HepG2 (cell line): ENCODE results near the gene TMEM198. TPM values are rescaled to one million over a fixed set of nuclear protein-coding genes. Genes with fewer than 3 reads are reported as not detected.
A peak's percentile ranks its signal among the peaks of the same experiment; 100 is the strongest.

ENCODE experiments used
- CEBPB ChIP-seq: IDR thresholded peaks from 2 replicates; pipeline ENCODE4 v1.6.1; 2011; ENCODE audit warnings: low read depth, low read length, improper control_type of control experiment, borderline replicate concordance
- FOXA3 ChIP-seq: IDR thresholded peaks from 2 replicates; pipeline ENCODE4 v1.6.1; 2016; ENCODE audit warnings: missing genetic modification reagents, missing compliant biosample characterization
- IKZF1 ChIP-seq: fragments of 450-650 bp; IDR thresholded peaks from 2 replicates; pipeline ENCODE4 v1.7.1; 2016
- JARID2 ChIP-seq: sonication (generic); formaldehyde crosslinking; IDR thresholded peaks from 2 replicates; pipeline ENCODE4 v1.8.1; 2023; ENCODE audit warnings: missing genetic modification reagents, inconsistent platforms; ENCODE audit not compliant: insufficient replicate concordance
- MXD4 ChIP-seq: IDR thresholded peaks from 2 replicates; pipeline ENCODE4 v1.6.1; 2016; ENCODE audit warnings: mild to moderate bottlenecking, missing biosample characterization, missing genetic modification reagents
- NFIC ChIP-seq: IDR thresholded peaks from 2 replicates; pipeline ENCODE4 v1.6.1; 2012; ENCODE audit warnings: mild to moderate bottlenecking, low read length, inconsistent platforms
- PHF20 ChIP-seq: sonication (generic); formaldehyde crosslinking; IDR thresholded peaks from 2 replicates; pipeline ENCODE4 v1.5.0; 2020; ENCODE audit warnings: mild to moderate bottlenecking, missing genetic modification reagents
- RBFOX2 ChIP-seq: fragments of 200-400 bp; formaldehyde crosslinking; IDR thresholded peaks from 2 replicates; pipeline ENCODE4 v1.6.1; 2017; ENCODE audit warnings: low read depth, mild to moderate bottlenecking, low read length
- SMYD3 ChIP-seq: sonication (generic); formaldehyde crosslinking; IDR thresholded peaks from 2 replicates; pipeline ENCODE4 v1.8.1; 2023; ENCODE audit warnings: mild to moderate bottlenecking, missing genetic modification reagents
- ZBTB7B ChIP-seq: sonication (generic); formaldehyde crosslinking; IDR thresholded peaks from 2 replicates; pipeline ENCODE4 v1.4.0; 2020; ENCODE audit warnings: missing genetic modification reagents
- ZNF260 ChIP-seq: sonication (generic); formaldehyde crosslinking; IDR thresholded peaks from 2 replicates; pipeline ENCODE4 v1.4.0; 2020; ENCODE audit warnings: missing genetic modification reagents, low read depth, mild to moderate bottlenecking, borderline replicate concordance
- ZNF546 ChIP-seq: sonication (generic); formaldehyde crosslinking; conservative IDR thresholded peaks from 2 replicates; pipeline ENCODE4 v1.8.1; 2023; ENCODE audit warnings: mild to moderate bottlenecking, missing genetic modification reagents
- ZNF850 ChIP-seq: sonication (generic); formaldehyde crosslinking; conservative IDR thresholded peaks from 2 replicates; pipeline ENCODE4 v1.9.0; 2021; ENCODE audit warnings: mild to moderate bottlenecking, missing genetic modification reagents
- polyA plus RNA-seq, 8 experiments: library from polyadenylated mRNA; depleted of rRNA in 3 of 8; stranded (reverse) in 7 of 8; unstranded in 1 of 8; fragments of >200 nt; fragmentation: Illumina TruSeq in 4 of 8; extraction: Trizol in 4 of 8; gene quantifications; 2 replicates each; pipeline versions ENCODE4 v1.2.1 to v1.2.3, GENCODE V29; 2011 to 2016; ENCODE audit warnings: low read depth in 4 of 8, missing spikeins in 1 of 8, mixed read lengths in 1 of 8; ENCODE audit not compliant: insufficient read depth in 1 of 8
- total RNA-seq, 5 experiments: library from RNA; depleted of rRNA; stranded (reverse); fragments of >200 nt; fragmentation: Illumina TruSeq; extraction: Trizol; gene quantifications; 2 replicates each; pipeline ENCODE4 v1.2.3, GENCODE V29; 2016; ENCODE audit warnings: low read depth in 1 of 5
- TF ChIP-seq, protein P1 (sequence below): fragments of 450-650 bp; IDR thresholded peaks from 2 replicates; pipeline ENCODE4 v1.6.1; 2017
- TF ChIP-seq, protein P2 (sequence below): sonication (generic); formaldehyde crosslinking; conservative IDR thresholded peaks from 2 replicates; pipeline ENCODE4 v1.4.0; 2020; ENCODE audit warnings: missing genetic modification reagents
- TF ChIP-seq, protein P3 (sequence below): sonication (generic); formaldehyde crosslinking; IDR thresholded peaks from 2 replicates; pipeline ENCODE4 v1.5.1; 2020; ENCODE audit warnings: mild to moderate bottlenecking, missing genetic modification reagents, borderline replicate concordance

The TMEM198 gene
- total and polyA plus RNA-seq, 2 of the 13 experiments (the other 11 are each of a cell fraction or from before 2014, with no cell fraction given) = 17.3 to 23.5 TPM

DNA sequence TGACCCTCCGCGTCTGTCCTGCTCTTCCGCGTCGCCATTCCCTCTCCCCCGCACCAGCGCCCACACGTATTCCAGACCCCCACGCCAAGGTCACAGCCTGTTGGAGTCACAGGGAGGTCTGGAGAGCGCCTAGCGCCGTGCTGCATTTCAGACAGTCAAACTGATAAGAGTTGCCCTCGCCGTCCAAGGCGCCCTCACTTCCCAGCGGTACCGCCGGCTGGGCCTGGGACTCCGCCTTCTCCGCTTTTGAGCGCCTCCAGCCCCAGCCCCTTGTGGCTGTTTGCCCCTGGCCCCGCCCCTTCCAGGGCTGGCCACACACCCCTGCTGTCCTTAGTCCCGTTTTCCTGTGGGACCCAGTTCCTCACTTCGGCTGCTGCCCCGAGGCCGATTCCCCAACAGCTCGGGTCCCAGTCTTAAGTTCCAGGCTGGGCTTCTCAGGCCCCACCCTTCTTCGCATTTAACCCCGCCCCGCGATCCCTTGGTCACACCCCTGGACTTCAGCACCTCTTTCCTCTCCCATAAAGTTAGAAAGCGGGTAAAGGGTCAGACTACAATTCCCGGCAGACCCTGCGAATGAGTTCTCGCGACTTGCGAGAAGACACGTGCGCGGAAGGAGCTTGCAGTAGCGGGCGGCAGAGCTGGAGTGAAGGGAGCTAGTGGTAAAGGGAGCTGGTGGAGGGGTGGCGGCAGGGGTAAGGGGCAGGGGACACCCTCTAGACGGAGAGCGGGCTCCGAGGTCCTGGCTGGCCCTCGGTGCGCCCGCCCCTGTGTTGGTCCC is 45.4 kb upstream of the TMEM198 start, which contains the start of gene GMPPA (continued):
- TF ChIP-seq, protein P1, sequence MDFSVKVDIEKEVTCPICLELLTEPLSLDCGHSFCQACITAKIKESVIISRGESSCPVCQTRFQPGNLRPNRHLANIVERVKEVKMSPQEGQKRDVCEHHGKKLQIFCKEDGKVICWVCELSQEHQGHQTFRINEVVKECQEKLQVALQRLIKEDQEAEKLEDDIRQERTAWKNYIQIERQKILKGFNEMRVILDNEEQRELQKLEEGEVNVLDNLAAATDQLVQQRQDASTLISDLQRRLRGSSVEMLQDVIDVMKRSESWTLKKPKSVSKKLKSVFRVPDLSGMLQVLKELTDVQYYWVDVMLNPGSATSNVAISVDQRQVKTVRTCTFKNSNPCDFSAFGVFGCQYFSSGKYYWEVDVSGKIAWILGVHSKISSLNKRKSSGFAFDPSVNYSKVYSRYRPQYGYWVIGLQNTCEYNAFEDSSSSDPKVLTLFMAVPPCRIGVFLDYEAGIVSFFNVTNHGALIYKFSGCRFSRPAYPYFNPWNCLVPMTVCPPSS = no peak
- TF ChIP-seq ZBTB7B (CRISPR knock-in tag) = no peak; the same call in 1 of the 2 replicates
- TF ChIP-seq JARID2 (CRISPR knock-in tag) = no peak
- TF ChIP-seq MXD4 (CRISPR knock-in tag) = no peak
- TF ChIP-seq ZNF850 (CRISPR knock-in tag) = no peak
- TF ChIP-seq ZNF546 (CRISPR knock-in tag) = peak; percentile 96
- no peak for TF ChIP-seq SMYD3 (CRISPR knock-in tag)
- TF ChIP-seq NFIC = no peak
- TF ChIP-seq FOXA3 (CRISPR knock-in tag) = no peak; the same call in 1 of the 2 replicates
- no peak for TF ChIP-seq ZNF260
- no peak for TF ChIP-seq IKZF1
- TF ChIP-seq PHF20 (CRISPR knock-in tag) = peak; percentile 80
- peak; percentile 76 for TF ChIP-seq RBFOX2
- TF ChIP-seq CEBPB = no peak
- TF ChIP-seq, protein P2, sequence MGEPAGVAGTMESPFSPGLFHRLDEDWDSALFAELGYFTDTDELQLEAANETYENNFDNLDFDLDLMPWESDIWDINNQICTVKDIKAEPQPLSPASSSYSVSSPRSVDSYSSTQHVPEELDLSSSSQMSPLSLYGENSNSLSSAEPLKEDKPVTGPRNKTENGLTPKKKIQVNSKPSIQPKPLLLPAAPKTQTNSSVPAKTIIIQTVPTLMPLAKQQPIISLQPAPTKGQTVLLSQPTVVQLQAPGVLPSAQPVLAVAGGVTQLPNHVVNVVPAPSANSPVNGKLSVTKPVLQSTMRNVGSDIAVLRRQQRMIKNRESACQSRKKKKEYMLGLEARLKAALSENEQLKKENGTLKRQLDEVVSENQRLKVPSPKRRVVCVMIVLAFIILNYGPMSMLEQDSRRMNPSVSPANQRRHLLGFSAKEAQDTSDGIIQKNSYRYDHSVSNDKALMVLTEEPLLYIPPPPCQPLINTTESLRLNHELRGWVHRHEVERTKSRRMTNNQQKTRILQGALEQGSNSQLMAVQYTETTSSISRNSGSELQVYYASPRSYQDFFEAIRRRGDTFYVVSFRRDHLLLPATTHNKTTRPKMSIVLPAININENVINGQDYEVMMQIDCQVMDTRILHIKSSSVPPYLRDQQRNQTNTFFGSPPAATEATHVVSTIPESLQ (CRISPR knock-in tag) = no peak
- TF ChIP-seq, protein P3, sequence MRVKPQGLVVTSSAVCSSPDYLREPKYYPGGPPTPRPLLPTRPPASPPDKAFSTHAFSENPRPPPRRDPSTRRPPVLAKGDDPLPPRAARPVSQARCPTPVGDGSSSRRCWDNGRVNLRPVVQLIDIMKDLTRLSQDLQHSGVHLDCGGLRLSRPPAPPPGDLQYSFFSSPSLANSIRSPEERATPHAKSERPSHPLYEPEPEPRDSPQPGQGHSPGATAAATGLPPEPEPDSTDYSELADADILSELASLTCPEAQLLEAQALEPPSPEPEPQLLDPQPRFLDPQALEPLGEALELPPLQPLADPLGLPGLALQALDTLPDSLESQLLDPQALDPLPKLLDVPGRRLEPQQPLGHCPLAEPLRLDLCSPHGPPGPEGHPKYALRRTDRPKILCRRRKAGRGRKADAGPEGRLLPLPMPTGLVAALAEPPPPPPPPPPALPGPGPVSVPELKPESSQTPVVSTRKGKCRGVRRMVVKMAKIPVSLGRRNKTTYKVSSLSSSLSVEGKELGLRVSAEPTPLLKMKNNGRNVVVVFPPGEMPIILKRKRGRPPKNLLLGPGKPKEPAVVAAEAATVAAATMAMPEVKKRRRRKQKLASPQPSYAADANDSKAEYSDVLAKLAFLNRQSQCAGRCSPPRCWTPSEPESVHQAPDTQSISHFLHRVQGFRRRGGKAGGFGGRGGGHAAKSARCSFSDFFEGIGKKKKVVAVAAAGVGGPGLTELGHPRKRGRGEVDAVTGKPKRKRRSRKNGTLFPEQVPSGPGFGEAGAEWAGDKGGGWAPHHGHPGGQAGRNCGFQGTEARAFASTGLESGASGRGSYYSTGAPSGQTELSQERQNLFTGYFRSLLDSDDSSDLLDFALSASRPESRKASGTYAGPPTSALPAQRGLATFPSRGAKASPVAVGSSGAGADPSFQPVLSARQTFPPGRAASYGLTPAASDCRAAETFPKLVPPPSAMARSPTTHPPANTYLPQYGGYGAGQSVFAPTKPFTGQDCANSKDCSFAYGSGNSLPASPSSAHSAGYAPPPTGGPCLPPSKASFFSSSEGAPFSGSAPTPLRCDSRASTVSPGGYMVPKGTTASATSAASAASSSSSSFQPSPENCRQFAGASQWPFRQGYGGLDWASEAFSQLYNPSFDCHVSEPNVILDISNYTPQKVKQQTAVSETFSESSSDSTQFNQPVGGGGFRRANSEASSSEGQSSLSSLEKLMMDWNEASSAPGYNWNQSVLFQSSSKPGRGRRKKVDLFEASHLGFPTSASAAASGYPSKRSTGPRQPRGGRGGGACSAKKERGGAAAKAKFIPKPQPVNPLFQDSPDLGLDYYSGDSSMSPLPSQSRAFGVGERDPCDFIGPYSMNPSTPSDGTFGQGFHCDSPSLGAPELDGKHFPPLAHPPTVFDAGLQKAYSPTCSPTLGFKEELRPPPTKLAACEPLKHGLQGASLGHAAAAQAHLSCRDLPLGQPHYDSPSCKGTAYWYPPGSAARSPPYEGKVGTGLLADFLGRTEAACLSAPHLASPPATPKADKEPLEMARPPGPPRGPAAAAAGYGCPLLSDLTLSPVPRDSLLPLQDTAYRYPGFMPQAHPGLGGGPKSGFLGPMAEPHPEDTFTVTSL (CRISPR knock-in tag) = no peak; the same call in 1 of the 2 replicates
